MM.1S (cell line): ENCODE data around the gene HRK.

Source experiments
- DNase-seq: peaks from one replicate; pipeline ENCODE4 v3.0.0-alpha.2; 2015
- H2AFZ ChIP-seq: fragments of 300-600 bp; sonication (generic); 2 replicates; pipeline ENCODE4 v1.6.0; 2016; ENCODE audit warnings: antibody characterized with exemption, low read length
- H3F3A ChIP-seq: fragments of 300-600 bp; sonication (generic); 2 replicates; pipeline ENCODE4 v1.6.1; 2016; ENCODE audit warnings: mild to moderate bottlenecking, antibody characterized with exemption, low read length, moderate library complexity, mixed read lengths; ENCODE audit not compliant: insufficient read depth
- H3K27ac ChIP-seq: fragments of 300-600 bp; sonication (generic); 2 replicates; pipeline ENCODE4 v1.5.1; 2016; ENCODE audit warnings: mild to moderate bottlenecking, low read length
- H3K27me3 ChIP-seq: fragments of 300-600 bp; sonication (generic); replicated peaks from 2 replicates; pipeline ENCODE4 v1.6.0; 2016; ENCODE audit warnings: low read length; ENCODE audit not compliant: insufficient read depth
- H3K36me3 ChIP-seq: fragments of 300-600 bp; sonication (generic); replicated peaks from 2 replicates; pipeline ENCODE4 v1.6.1; 2016; ENCODE audit warnings: mild to moderate bottlenecking, low read length, mixed read lengths; ENCODE audit not compliant: insufficient read depth
- H3K4me1 ChIP-seq: fragments of 300-600 bp; sonication (generic); 2 replicates; pipeline ENCODE4 v1.6.1; 2016; ENCODE audit warnings: low read length, mixed read lengths
- H3K4me2 ChIP-seq: fragments of 300-600 bp; sonication (generic); 2 replicates; pipeline ENCODE4 v1.6.0; 2016; ENCODE audit warnings: low read depth, low read length
- H3K4me3 ChIP-seq: fragments of 300-600 bp; sonication (generic); 2 replicates; pipeline ENCODE4 v1.5.1; 2016; ENCODE audit warnings: low read length, mixed read lengths
- H3K79me2 ChIP-seq: fragments of 300-600 bp; sonication (generic); 2 replicates; pipeline ENCODE4 v1.6.1; 2016; ENCODE audit warnings: mixed run types, low read length, mixed read lengths
- H3K9ac ChIP-seq: fragments of 300-600 bp; sonication (generic); 2 replicates; pipeline ENCODE4 v1.6.1; 2016; ENCODE audit warnings: low read length, mixed read lengths
- H3K9me2 ChIP-seq: fragments of 300-600 bp; sonication (generic); replicated peaks from 2 replicates; pipeline ENCODE4 v1.6.1; 2016; ENCODE audit warnings: mild to moderate bottlenecking, low read length, mixed read lengths; ENCODE audit not compliant: insufficient read depth
- H3K9me3 ChIP-seq: fragments of 300-600 bp; sonication (generic); replicated peaks from 2 replicates; pipeline ENCODE4 v1.6.1; 2016; ENCODE audit warnings: mild to moderate bottlenecking, low read length, mixed read lengths; ENCODE audit not compliant: insufficient read depth
- H4K20me1 ChIP-seq: fragments of 300-600 bp; sonication (generic); 2 replicates; pipeline ENCODE4 v1.6.1; 2016; ENCODE audit warnings: mild to moderate bottlenecking, low read length, moderate library complexity, mixed read lengths; ENCODE audit not compliant: insufficient read depth
- EZH2 ChIP-seq: fragments of 300-600 bp; sonication (generic); optimal IDR thresholded peaks from 2 replicates; pipeline ENCODE3; 2017; ENCODE audit warnings: low read depth, mild to moderate bottlenecking, antibody characterized with exemption, low read length, mixed read lengths
- EZH2phosphoT487 ChIP-seq: fragments of 300-600 bp; sonication (generic); IDR thresholded peaks from 2 replicates; pipeline ENCODE4 v1.6.1; 2018; ENCODE audit warnings: antibody characterized with exemption, low read length
- TF ChIP-seq, protein P1 (sequence below): fragments of 300-600 bp; sonication (generic); IDR thresholded peaks from 2 replicates; pipeline ENCODE4 v1.5.1; 2016; ENCODE audit warnings: antibody characterized with exemption, low read length, mixed read lengths

The HRK gene

DNA sequence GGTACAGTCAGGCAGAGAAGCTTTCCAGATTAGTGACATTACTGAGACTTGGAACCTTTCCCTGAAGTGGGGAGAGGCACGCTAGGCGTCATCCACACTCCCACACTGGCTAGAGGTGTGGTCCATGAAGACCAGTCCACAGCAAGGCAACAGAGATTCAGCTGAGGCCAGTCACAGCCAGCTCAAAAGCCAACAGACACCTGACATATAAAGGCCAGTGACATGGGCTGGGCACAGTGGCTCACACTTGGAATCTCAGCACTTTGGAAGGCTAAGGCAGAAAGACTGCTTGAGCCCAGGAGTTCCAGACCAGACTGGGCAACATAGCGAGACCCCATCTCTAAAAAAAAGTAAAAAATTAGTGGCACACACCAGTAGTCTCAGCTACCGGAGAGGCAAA is 10.9 kb downstream of the HRK start:
- H3K9me3 ChIP-seq = no peaks in the 10 kb centered on the region
- no peak for DNase-seq
- H2AFZ ChIP-seq = no peak overlapping the region
- TF ChIP-seq EZH2phosphoT487 = no peak
- H3K9me2 ChIP-seq = no peaks in the 10 kb centered on the region
- no peaks in the 10 kb centered on the region for H4K20me1 ChIP-seq
- no peaks in the 10 kb centered on the region for H3K36me3 ChIP-seq
- no peaks in the 10 kb centered on the region for H3F3A ChIP-seq
- H3K9ac ChIP-seq = no peak overlapping the region
- no peak overlapping the region for H3K4me3 ChIP-seq
- no peaks in the 10 kb centered on the region for H3K79me2 ChIP-seq
- no peaks in the 10 kb centered on the region for H3K27me3 ChIP-seq
- H3K4me1 ChIP-seq = no peaks in the 10 kb centered on the region
- H3K4me2 ChIP-seq = no peak overlapping the region
- H3K27ac ChIP-seq = no peak overlapping the region

DNA sequence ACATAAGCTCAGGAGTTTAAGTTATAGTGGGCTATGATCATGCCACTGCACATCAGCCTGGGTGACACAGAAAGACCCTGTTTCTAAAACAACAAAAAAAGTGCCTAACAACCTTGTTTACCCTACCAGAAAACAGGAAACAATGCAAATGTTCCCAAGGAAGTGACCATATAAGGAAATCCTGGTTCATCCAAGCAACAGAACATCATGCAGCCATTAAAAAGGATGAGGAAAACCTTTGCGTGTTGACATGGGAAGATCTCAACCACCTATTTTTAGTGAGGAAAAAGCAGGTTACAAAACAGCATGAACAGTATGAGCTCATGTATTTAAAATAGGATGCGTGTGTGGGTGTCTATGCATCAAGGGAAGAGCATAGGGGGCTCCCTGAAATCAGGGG is 13.7 kb downstream of the HRK start:
- no peaks in the 10 kb centered on the region for H3K27me3 ChIP-seq

DNA sequence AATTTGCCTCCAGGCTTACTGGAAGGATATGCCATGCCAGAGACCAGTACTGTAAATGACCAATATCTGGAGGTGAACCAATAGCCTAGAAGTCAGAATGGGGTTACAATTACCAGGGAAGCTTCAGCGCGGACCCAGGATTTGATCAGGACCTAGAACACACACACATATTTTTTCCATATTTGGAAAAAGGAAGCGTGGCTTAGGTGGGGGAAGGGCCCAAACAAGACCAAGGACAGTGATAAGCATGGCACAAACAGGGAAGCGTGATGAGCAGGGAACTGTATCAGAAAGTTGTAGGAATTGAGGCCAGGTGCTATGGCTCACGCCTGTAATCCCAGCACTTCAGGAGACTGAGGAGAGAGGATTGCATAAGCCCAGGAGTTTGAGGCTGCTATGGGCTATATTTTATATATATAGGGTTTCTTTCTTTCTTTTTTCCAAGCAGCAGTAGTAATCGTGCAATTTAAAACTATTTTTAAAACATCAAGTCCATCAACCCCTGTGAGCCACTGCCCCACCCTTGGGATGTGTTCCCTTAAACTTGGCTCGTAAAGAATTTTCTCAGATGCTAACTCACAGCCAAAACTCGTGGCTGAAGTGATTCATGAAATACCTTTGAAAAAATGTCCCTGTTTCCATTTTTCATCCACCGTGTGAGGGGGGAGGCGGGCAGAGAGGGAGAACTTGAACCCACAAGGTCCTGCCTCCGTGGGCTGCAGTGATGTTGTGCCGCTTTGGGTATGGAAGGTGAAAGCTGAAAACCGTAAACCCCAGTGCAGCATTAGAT is 16.7 kb downstream of the HRK start:
- TF ChIP-seq, protein P1, sequence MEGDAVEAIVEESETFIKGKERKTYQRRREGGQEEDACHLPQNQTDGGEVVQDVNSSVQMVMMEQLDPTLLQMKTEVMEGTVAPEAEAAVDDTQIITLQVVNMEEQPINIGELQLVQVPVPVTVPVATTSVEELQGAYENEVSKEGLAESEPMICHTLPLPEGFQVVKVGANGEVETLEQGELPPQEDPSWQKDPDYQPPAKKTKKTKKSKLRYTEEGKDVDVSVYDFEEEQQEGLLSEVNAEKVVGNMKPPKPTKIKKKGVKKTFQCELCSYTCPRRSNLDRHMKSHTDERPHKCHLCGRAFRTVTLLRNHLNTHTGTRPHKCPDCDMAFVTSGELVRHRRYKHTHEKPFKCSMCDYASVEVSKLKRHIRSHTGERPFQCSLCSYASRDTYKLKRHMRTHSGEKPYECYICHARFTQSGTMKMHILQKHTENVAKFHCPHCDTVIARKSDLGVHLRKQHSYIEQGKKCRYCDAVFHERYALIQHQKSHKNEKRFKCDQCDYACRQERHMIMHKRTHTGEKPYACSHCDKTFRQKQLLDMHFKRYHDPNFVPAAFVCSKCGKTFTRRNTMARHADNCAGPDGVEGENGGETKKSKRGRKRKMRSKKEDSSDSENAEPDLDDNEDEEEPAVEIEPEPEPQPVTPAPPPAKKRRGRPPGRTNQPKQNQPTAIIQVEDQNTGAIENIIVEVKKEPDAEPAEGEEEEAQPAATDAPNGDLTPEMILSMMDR = no peak
- TF ChIP-seq EZH2phosphoT487 (no peak), EZH2 (no peak)

More for the DNA sequence above, 13.7 kb downstream of the HRK start:
- TF ChIP-seq, protein P1 = no peak
- Histone ChIP-seq H3K4me3 (no peak overlapping the region), H2AFZ (no peak overlapping the region), H3F3A (no peaks in the 10 kb centered on the region), H3K79me2 (no peaks in the 10 kb centered on the region), H4K20me1 (no peaks in the 10 kb centered on the region), H3K4me2 (no peak overlapping the region), H3K27ac (no peak overlapping the region), H3K9me3 (no peaks in the 10 kb centered on the region), H3K4me1 (no peaks in the 10 kb centered on the region), H3K36me3 (no peaks in the 10 kb centered on the region), H3K9ac (no peak overlapping the region), H3K9me2 (no peaks in the 10 kb centered on the region)
- no peak for DNase-seq

DNA sequence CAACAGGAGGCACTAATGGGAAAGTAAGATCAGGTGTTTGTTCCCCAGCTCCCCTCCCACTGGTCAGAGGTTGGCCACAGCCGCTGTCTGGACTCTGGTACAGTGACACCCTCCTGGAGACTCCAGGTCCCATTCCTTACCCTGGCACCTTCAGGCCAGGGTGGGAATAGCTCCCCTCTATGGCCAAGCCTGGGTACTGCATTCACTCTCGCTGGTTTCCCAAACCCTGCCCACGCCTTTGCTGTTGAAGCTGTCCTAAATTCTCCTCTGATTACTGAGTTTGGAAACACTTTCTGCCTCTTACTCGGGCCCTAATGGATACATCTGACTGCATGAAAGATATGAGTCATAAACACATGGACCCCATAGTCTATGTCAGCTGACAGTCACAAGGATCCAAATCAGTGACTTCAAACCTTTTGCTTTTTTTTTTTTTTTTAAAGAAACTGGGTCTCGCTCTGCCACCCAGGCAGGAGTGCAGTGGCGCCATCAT is 17.9 kb downstream of the HRK start:
- no peak overlapping the region for H3K27ac ChIP-seq
- H4K20me1 ChIP-seq = no peaks in the 10 kb centered on the region
- H3K36me3 ChIP-seq = no peaks in the 10 kb centered on the region
- no peak overlapping the region for H2AFZ ChIP-seq
- peaks cover 9% of the 10 kb centered on the region for H3K4me1 ChIP-seq
- no peak overlapping the region for H3K4me2 ChIP-seq
- H3K9me2 ChIP-seq = no peaks in the 10 kb centered on the region
- H3K4me3 ChIP-seq = no peak overlapping the region
- no peak overlapping the region for H3K9ac ChIP-seq
- H3K9me3 ChIP-seq = no peaks in the 10 kb centered on the region
- no peaks in the 10 kb centered on the region for H3K27me3 ChIP-seq
- TF ChIP-seq EZH2phosphoT487 (no peak), EZH2 (no peak)
- TF ChIP-seq, protein P1 = peak; percentile 29
- no peaks in the 10 kb centered on the region for H3F3A ChIP-seq
- no peaks in the 10 kb centered on the region for H3K79me2 ChIP-seq
- no peak for DNase-seq

More for the DNA sequence above, 16.7 kb downstream of the HRK start:
- no peaks in the 10 kb centered on the region for H3F3A ChIP-seq
- H3K27ac ChIP-seq = no peak overlapping the region
- no peaks in the 10 kb centered on the region for H3K79me2 ChIP-seq
- no peaks in the 10 kb centered on the region for H3K9me3 ChIP-seq
- no peak for DNase-seq
- H3K4me3 ChIP-seq = no peak overlapping the region
- H3K27me3 ChIP-seq = no peaks in the 10 kb centered on the region
- H3K4me2 ChIP-seq = no peak overlapping the region
- no peaks in the 10 kb centered on the region for H3K36me3 ChIP-seq
- no peak overlapping the region for H3K9ac ChIP-seq
- H3K9me2 ChIP-seq = no peaks in the 10 kb centered on the region
- H3K4me1 ChIP-seq = peaks cover 9% of the 10 kb centered on the region
- no peak overlapping the region for H2AFZ ChIP-seq
- no peaks in the 10 kb centered on the region for H4K20me1 ChIP-seq
